NCI-H446 treated with DMSO at 0.1 percent for 48 hours (cell line): ENCODE measurements around the gene GP9.
"Not testable (repeated sequence)": the region's sequence is repeated elsewhere in the genome, so short reads cannot be mapped to it uniquely, and the experiment has no call there.

ENCODE experiments used
- DNase-seq: peaks from one replicate; lab custom pipeline; 2025; lab: John Stamatoyannopoulos, UW

GP9 gene

DNA sequence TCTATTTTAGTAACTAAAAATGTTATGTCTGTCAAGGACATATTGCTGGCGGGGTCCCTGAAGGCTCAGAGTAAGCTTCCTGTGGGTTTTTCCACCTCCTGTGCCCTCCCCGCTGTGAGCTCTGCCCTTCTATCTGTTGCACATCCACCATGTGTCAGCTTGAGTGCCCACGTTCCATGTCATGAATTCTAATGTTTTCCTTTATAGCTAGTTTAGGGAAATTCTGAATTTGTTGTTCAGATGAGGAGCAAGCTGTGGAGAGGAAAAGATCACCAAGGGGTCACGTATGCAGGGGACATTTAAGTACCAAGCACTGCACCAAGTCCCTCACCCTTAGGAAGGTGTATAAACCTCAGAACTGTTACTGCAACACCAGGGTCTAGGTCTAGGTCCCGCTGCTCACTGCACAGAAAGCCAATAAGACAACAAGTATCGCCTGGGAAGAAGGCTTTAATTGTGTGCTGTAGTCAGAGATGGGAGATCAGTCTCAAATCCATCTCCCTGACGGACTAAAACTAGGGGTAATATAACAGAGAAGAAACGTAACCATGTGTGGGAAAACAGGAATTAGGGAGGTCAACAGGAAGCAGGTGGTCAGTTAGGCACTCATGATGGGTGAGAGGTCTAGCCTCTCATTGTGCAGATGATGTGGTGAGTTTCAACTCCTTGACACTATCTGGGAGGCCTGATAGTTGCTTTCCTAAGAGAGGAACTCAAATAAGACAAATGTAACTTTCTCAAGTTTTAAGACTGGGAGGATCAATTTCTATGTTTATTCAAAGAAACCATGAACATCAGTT, 9.7 kb downstream of the GP9 start:
- no peak for DNase-seq

DNA sequence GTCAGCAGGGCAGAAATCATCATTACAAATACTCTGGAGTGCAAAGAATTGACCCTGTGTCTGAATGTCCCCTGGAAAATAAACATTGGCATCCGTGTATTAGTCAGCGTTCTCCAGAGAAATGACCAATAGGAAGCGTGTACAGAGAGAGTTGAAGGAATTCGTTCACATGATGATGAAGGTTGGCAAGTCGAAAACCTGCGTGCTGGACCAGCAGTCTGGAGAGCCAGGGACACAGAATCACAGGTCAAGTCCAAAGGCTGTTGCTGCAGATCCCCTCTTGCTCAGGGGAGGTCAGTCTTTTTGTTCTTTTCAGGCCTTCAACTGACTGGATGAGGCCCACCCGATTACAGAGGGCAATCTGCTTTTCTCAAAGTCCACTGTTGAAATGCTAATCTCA, 16.6 kb downstream of the GP9 start:
- no peak for DNase-seq

DNA sequence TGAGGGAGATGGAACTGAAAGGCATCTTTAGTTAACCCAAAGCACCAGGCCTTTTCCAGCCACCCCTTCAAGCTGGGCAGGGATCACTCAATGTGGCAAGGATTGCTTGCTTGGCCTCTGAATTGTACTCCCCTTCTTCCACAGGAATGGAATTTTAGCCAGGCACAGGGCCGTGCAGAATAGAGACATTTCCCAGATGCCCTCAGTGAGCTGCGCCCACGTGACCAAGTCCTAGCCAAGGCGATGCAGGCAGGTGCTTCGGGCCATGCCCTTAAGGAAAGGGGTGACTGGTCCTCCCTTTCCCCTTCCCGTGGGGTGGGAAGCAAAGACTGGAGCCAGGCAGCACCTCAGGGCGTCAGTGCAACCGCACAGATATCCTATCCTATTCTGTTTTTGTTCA, 17.9 kb downstream of the GP9 start:
- DNase-seq = no peak

DNA sequence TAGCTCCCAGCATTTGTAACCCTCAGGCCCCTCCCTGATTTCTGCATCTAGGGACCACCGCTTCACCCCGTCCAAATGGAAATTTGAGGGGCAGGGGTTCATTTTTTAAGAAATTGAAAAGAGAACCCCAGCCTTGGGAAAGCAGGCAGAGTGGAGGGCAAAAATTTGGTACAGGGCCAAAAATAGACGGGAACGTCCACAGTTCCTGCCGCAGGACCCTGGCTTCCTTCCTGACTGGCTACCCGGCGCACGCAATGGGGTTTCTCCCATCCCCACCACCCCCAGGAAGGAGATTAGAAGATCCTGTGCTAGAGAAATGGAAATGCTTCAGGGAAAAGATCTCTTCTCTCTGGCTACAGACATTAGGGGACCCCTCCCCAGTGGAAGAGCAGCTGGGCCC, 20.9 kb downstream of the GP9 start:
- DNase-seq = no peak

DNA sequence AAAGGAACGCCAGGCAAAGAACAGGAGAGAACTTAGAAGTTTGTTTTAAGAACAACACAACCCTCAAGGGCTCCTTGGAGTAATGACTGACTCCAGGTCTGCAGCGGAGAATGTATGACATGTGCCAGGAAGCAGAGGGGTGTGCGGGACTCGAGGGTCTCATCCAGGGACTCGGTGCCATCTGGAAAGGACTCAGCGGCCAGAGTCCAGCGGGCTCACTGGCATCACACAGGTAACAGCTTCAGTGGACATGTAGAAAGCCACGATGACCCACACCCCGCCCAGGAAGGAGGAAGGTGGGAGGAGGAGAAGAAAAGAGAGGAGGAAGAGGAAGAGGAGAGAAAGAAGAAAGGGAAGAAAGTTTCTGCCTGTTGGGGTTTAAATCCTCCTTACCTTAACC, 21.4 kb downstream of the GP9 start:
- no peak for DNase-seq

DNA sequence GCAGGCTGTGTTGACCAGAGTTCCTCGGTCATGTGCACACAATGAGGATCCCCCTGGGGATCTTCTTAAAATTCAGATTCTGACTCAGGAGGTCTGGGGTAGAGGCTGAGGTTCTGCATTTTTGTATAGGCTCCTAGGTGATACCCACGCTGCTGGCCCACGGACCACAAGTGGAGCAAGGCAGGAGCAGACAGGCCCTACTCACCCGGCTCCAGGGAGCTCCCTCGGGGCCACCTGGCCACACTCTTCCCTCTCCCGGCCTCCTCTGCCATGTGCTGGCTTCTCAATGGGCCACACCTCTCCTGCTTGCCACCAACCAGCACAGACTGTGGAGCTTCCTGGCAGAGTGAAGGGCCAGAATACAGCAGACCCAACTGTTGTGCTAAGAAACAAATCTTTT, 23.9 kb downstream of the GP9 start:
- DNase-seq = no peak

DNA sequence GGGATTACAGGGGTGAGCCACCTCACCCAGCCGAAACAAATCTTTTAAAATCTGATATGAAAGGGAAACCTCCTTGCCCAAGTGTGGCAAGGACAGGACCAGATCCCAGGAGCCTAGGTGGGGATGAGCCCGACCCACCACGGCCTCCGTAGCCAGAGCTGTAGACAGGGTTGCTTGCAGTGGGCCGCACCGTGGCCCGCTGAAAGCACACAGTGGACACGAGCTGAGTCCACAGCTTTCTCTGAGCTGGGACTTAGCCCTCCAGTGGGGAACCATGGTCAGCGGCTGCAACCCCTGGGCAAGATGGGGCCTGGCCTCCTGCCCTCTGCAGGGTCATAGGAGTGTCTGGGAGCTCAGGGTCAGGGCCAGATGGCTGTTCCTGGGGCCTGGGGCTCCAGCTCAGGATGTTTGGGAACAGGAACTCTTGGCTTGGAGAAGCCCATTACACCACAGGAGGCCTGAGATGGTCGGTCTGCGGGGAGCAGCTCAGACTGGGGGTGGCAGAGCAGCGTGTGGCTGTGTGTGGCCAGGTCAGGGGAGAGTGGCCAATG, 24.7 kb downstream of the GP9 start:
- no peak for DNase-seq

DNA sequence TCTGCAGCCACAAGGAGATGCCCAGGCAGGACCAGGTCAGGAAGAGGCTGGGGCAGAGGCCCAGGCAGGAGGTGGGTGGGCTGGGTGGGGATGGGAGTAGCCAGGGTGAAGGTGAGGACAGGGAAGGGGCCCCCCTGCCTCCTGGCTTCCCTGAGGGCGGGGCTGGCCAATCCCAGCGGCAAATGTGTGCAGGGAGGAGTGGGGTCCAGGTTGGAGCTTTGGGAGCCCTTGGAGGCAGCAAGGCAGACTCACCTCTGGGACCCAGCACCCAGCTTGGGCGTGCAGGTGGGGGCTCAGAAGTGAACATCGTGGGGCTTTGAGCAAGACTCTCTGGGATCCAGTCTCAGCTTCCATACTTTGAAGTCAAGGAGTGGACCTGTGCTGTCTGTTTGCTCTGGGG, 25.2 kb downstream of the GP9 start:
- DNase-seq = no peak

DNA sequence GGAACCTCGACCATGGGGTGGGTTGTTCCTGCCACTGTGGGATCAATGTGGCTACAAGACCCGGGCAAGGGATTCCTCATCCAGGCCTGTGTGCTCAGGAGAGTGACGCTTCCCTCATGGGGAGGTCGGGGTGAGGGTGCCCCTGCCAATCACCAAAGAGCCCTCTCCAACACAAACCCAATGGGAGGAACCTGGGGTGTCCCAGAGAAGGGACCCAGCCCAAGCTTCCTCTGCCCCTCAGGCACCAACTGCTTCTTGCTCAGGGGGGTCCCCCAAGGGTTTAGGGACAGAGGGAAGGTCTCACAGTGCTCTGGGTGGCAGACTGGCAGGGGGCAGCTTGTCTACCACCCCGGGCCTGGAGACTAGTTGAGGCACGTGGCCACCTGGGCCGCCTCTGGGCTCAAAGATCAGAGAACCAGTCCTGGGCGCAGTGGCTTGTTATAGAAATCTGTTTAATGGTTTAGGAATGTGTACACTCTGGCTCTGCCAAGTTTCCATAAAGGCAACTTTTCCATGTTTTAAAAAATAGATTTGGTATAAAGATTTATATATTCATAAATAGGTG, 26.6 kb downstream of the GP9 start:
- no peak for DNase-seq

DNA sequence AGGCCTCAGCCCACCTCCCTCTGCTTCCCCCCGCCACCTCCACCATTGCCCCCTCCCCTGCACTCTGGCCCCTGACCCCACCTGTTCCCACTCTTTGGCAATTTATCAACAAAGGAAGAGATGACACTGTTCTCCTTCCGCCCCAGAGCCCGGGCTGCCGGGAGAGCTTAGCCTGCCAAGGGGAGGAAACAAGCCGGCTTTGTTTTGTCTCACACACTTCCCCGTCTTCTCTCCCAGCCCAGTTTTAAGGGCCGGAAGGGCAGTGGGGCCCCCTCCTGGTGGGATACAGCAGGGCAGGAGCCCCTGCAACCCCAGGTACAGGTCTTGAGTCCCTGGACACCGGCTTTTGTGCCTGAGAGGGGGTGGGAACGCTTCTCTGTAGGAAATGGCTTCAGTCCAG, 27.3 kb downstream of the GP9 start:
- DNase-seq = not testable (repeated sequence)

DNA sequence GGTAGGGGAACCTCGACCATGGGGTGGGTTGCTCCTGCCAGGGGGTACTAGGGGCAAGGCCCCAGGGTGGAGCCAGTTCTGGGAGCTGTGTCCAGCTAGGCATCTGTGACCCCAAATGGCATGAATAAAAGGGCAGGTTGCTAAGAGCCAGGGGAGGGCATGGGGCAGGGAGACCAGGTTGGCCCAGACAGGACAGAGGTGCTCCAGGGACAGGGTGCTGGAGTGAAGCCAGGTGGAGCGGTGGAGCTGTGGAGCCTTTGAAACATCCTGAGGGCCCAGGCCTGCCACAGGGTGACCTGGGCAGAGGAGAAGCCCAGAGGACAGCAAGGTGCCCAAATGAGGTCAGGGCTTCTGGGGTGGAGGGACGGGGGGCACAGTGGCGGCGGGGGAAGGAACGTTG, 27.7 kb downstream of the GP9 start:
- DNase-seq = not testable (repeated sequence)

DNA sequence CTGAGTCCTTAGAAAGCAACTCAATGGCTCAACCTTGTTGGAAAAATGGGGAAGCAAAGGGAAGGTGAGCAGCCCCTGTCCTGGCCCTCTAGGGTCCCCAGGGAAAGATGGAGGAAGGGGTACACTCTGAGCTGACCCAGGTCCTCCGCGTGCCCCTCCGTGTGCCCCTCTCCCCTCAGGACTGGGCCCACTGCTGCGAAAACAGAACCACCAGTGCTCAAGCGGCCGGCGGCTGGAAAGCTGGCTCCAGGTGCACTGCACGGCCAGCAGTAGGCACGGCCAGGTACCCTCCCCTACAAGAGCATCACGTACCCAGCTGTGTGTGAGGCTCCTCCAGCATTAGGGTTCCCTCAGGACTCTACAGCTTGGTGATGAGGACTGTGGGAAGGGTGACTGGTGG, 34.7 kb downstream of the GP9 start:
- DNase-seq = no peak

DNA sequence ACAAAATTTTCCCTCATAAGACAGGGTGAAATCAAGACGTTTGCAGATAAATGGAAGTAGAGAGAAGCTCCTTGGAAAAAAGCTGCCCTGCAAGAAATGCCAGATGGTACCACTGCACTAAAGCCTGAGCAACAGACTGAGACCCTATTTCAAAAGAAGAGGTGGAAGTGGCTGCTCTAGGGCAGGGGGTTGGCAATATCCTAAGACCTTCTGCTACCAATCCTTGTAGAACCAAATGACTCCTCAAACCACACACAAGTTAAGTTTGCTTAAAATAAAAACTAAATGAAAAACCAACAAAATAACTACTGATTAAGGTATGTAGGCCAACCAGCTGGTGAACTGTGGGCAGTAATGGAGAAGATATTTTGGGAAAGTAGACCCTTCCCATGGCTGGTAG, 39.7 kb downstream of the GP9 start:
- DNase-seq = no peak

DNA sequence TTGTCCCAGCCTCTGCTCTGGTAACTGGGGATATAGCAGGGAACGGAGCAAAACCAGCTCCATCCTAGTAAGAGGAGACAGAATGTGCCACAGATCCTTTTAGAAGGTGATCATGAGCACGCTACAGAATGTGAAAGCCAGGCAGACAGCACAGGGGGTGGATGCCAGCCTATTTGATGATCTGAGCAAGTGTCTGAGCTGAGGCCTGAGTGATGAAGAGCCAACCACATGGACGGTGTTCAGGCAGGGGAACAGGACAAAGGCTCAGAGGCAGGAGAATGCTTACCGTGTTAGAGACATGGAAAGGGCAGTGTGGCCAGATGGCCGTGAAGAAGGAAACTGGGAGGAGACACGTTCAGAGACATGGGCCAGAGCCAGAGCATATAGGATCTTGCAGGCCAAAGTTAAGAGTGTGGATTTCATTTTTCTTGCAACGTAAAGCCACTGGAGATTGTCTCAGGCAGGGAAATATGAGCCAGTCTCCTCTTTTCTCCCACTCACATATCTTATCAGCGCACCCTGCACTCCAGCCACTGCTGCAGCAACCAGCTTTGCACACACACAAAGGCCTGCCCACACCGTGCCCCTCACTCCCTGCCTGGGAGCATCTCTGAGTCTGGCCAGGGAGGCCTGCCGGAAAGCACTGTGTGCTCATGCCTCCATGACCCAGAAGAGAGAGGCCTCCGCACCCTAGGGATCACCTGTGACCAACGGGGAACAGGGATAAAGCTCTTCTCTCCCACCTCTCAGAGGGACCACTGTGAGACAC, 41.0 kb downstream of the GP9 start:
- no peak for DNase-seq

DNA sequence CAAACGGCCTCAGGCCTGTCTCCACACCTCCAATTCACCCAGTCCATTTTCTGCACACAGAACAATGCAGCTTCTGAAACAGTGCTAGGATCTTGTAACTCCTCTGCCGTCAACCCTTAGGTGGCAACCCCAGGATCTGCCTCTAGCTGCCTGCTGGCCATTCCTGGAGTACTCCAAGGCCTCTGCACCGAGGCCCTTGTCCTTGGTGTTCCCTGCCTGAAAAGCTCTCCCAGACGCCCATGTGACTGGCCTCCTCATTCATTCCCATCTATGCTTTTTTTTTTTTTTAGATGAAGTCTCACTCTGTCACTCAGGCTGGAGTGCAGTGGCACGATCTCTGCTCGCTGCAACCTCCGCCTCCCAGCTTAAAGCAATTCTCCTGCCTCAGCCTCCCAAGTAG, 42.7 kb downstream of the GP9 start:
- no peak for DNase-seq

DNA sequence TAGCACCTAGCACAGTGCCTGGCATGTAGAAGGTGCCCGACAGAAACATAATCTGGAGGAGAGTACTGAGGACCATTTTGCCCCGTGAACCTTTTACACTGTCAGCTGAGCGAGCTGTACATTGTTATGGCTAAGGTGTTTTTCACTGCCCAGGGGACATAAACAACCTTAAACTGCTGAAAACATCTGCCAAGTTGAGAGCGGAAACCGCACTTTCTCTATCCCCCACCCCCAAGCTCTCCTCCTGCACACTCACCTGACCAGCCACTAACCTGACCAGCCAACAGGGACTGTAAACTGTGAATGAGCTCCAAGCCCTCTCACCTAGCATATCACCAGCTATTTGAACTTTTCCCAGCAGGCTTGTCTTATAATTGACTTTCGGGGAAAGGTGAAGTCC, 43.5 kb downstream of the GP9 start:
- no peak for DNase-seq

DNA sequence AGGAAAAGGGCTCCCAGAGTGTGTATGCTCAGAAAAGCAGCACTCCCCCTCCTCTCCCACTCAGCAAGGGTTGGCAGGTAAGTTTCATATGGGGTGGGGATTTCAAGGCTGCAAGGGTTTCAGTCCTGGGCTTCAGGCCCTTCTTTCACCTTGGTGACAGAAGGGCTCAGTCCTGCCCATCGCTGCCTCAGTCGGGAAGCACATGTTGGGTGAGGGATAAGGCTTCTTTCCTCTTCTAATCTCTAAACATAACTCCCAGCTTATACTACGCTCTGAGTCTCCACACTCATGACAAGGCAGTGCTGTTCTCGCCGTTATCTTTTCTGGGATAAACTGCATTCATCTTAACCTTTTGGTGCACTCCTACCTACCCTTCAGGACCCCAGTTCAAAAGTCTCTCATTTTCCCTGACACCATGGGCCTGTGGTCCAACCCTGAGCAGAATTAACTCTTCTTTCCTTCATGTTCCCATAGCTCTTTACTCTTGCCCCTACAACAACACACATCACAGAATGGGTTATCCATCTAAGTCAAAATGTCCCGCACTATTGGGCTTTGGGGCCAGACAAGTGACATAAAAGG, 44.0 kb downstream of the GP9 start:
- DNase-seq = no peak

DNA sequence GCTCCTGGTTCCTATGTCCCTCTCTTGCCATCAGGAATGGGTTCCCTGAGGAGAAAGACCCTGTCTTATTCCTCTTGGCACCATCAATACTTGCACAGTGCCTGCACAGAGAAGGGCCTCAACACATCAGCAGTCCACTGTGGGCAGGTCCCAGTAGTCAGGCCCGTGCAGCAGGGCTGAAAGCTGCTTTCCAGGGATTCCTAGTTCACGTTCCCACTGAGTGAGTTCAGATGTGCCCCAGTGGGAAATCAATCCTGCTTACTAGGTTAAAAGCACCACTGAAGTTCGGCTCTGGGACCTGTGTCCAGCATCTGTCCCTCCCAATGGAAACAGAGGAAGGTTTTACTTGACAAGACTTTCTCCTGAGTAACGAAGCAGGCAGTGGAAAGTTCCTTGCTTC, 45.3 kb downstream of the GP9 start:
- DNase-seq = no peak

DNA sequence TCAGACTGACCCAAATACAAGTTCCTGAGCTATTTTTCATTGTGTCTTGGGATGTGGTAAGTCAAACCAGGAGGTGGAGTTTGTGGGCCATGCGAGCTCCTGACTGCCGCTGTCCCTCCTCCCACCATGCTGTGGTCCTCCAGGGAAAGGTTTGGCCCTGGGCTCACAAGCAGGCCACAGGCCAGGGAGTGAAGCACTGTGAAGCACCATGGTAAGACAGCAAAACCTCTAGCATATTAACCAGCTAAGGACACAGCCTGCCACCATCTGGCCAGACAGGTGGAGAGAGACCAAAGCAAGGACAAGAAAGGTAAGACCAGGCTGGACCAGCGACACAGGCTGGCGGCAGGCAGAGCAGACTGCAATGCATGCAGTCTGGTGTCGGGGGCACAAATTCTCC, 45.7 kb downstream of the GP9 start:
- DNase-seq = no peak

DNA sequence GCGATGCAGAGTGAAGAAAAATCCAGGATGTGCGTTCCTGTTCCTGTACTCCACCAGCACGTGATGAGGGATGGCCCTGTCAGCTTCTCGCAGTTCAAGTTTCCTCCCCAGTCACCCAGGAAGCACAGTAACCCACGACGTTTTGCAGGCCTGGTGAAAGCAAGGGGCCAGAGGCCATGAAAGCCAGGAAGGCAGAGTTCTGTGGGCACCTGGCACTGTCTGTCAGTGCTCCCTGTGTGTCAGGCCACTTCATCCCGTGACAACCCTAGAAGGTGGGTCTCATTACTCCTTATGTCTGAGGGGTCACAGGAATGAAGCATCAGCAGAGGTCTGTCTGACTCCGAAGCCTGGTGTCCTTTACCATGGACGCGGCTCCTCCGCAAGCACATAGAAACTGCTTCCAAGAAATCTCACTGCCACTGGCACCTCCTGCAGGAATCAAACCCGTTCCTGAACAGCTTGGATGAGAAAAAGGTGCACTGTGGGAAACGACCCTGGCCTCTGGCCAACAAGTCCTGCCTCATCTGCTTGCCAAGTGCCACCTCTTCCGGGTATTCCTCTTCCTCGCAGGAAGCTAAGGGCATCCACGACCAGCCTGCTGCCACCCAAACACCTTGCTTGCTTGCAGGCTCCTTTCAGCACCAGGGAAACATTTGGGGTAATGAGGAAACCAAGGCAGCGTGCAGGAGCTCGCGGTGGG, 46.4 kb downstream of the GP9 start:
- no peak for DNase-seq

DNA sequence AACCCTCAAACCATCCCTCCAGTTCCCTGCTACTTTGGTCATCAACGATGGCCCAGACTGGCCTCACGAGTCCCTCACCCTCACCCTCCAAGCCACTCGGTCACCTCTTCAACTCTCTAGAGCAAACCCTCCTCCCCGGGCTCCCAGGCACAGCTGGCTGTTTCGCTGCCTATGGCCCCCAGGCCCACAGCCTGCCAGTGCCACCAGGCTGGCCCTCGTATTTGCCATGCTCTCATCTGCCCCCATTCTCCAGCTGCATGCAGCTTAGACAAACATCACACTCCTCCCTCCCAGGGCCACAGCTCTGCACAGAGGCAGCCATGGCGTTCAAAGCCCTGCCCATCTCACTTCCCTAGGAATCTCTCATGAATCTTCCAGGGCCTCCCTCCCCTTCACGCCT, 47.2 kb downstream of the GP9 start:
- no peak for DNase-seq
